ENCODE results near the gene FRAS1.

- no peak for TF ChIP-seq RCOR1 (IDR thresholded peaks at IDR 0.05; ENCODE audit: low read depth, low read length)
- no peak for TF ChIP-seq ZFP36 (IDR thresholded peaks at IDR 0.05; ENCODE audit: borderline replicate concordance, partially characterized antibody)
- no peak for TF ChIP-seq CTCF (IDR thresholded peaks at IDR 0.05)
Observed at GRCh38 chr4:78168029-78168428, 110.9 kb downstream of the FRAS1 start.
